SU-DHL-6 (cell line): Measurements from ENCODE around the gene PDCD7.

ENCODE experiments used
- CTCF ChIP-seq: fragments of 200-600 bp; sonication (generic); IDR thresholded peaks from one replicate; pipeline ENCODE4 v1.5.1; 2017; ENCODE audit warnings: antibody characterized with exemption, mild to moderate bottlenecking, low read length, moderate library complexity; ENCODE audit not compliant: insufficient read depth, poor library complexity, severe bottlenecking
- EZH2phosphoT487 ChIP-seq: fragments of 200-600 bp; sonication (generic), shearing (Covaris generic); conservative IDR thresholded peaks from 2 replicates; pipeline ENCODE4 v1.6.1; 2018; ENCODE audit warnings: mild to moderate bottlenecking, antibody characterized with exemption, low read length, moderate library complexity, mixed read lengths

- TF ChIP-seq CTCF: no peak
- TF ChIP-seq EZH2phosphoT487: no peak
These were observed 48.3 kb downstream of the PDCD7 start for GRCh38 chr15:65085207-65085753.
